HG03095 (cell line): ENCODE data around the gene GSG1L.
"Not testable (repeated sequence)": the region's sequence is repeated elsewhere in the genome, so short reads cannot be mapped to it uniquely, and the experiment has no call there.

Experiments
- ATAC-seq: cut with Tn5 transposase; IDR thresholded peaks from one replicate; pipeline ENCODE4 v1.9.1; 2021; ENCODE audit warnings: moderate library complexity; ENCODE audit not compliant: unreplicated experiment

Gene GSG1L

DNA sequence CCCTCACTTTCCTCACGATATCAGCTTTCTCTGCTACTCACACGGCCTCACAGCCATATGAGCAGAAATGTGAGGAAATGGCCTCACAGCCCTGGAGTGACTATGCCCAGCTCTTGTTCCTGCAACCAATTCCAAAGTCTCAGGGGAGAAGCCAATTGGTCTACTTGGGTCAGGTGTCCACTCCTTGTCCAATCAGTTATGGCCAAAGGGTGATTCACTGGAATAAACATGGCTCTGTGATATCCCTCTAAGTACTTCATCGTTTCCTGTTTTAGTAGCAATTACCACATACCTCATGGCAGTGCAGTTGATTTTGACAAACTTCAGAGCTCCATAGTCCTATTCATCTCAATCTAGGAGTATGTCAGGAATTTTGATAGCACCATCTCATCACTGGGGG, 318.2 kb downstream of the GSG1L start:
- no peak for ATAC-seq

DNA sequence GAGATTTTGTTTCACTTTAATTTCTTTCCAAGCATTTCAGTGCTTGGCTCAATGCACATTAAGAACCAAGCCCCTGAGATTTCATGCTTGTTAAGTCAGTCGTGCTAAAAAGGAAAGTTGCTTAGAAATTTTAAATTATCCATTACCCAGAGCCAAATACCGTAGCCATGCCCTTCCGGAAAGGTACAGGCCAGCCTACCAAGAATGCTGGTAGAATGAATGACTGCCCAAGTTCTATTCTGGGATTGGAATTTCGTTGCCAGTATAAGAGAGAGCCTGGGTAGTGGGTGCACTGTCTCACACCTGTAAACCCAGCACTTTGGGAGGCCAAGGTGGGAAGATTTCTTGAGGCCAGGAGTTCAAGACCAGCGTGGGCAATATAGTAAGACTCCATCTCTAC, 319.6 kb downstream of the GSG1L start:
- no peak for ATAC-seq

DNA sequence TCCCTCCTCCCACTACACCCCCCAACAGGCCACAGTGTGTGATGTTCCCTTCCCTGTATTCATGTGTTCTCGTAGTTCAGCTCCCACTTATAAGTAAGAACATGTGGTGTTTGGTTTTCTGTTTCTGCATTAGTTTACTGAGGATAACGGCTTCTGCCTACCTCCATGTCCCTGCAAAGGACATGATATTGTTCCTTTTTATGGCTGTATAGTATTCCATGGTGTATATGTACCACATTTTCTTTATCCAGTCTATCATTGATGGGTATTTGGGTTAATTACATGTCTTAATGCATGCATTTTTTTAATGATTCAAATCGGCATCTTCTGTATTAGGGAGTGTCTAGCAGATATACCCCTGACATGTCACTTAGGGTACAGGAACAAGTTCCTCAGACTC, 320.5 kb downstream of the GSG1L start:
- ATAC-seq = not testable (repeated sequence)

DNA sequence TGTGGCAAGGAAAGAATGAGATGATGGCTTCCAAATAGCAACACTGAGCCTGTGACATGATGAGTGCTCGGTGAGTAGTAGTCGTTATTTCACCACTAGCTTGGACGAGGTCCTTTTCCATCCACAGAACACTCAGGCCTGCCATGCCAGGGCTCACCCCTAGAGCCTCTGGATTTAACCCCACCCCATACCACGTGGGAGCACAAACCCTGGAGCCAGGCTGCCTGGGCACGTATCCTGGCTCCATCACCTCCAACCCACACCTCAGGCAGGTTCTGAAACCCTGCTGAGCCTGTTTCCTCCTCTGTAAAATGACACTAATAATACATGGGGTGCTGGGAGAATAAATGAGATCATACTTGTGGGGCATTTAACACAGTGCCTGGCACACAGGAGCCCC, 321.2 kb downstream of the GSG1L start:
- no peak for ATAC-seq

DNA sequence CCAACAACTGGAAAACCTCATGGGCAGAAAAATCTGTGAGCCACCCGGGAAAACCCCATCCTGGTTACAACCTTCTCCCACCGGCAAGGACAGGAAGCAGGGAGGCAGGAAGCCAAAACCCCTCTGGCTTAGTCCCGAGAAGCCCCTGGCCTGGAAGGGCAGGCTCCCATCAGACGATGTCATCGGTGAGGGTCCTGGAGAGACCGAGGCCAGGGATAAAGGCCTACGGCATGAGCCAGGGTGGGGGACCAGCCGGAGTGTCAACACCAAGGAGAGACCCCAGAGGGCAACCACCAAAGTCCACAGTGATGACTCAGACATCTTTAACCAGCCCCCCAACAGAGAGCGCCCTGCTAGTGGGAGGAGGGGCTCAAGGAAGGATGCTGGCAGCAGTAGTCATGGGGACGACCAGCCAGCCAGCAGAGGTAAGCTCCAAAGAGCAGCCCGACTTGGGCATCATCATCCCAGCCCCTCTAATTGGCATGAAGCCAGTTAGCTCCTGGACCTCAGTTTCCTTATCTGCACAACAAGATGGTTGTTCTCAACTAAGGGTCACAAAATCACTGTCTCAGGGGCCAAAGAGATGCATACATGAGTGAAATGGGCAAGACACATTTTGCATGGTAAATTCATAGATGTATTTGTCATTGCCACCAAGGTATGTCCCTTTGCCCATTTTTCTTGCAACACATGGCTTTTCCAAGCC, 322.9 kb downstream of the GSG1L start:
- no peak for ATAC-seq

DNA sequence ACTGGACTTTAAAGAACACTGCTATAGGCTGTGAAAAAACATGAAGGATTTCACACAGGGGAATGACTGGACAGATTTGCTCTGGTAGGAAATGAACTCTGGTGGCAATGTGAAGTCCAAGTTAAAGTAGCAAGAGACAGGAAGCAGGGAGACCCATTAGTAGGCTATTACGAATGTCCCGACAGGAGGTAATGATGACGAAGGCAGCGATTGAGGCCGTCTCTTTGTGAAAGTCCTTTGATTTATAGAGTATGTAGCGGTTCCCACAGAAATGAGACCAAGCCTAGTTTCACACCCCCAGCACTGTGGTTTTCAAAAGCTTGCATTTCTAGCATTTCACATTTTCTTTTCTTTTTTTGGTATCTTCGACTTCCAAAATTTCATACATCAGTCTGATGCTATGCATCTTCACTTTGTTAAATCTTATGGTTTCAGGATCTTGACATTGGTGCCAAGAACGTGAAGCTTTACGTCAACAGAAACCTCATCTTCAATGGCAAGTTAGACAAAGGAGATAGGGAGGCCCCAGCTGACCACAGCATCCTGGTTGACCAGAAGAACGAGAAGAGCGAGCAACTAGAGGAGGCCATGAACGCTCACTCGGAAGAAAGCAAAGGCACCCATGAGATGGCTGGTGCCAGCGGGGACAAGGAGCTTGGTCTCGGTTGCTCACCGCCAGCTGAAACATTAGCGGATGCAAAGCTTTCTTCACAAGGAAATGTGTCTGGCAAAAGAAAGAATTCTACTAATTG, 323.7 kb downstream of the GSG1L start:
- no peak for ATAC-seq

DNA sequence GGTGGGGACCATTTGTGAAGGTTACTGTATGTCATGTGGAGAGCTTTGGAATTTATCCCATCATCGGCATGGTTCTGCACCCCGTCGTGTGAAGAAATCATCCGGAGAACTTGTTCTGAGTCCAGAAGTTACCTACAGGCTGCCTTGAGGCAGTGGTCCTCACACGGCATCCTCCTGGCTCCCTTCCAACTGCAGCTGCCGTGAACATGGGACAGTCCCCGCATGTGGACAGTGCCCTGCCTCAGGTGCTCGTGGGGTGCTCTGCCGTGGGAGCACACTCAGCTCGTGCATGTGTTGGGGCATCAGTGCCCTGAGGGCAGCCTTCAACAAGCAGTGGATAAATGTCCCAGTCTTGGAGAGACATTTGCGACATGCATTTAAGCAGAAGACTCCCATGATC, 324.9 kb downstream of the GSG1L start:
- no peak for ATAC-seq
